Activated naive CD4-positive, alpha-beta T cell treated with Interleukin-2 at 50 U/mL for 16 hours (primary cell): ENCODE data around the gene GPR34.
"Not testable (repeated sequence)": the region's sequence is repeated elsewhere in the genome, so short reads cannot be mapped to it uniquely, and the experiment has no call there.

Experiments used
- DNase-seq: peaks from one replicate; pipeline ENCODE4 v3.0.0-alpha.2; 2020

Gene GPR34

GRCh38 chrX:41688835-41689234 lies at the start of gene GPR34:
Gene GPR34, plus strand, starts transcription at chrX:41688973. Its CDS starts 6,661 bp downstream, at chrX:41695634.
- peak; percentile 6 for DNase-seq

GRCh38 chrX:41646201-41646600 lies 42.6 kb upstream of the GPR34 start:
- not testable (repeated sequence) for DNase-seq

- DNase-seq = no peak
Measured at GRCh38 chrX:41653125-41653524, 35.6 kb upstream of the GPR34 start.

- no peak for DNase-seq
Measured at GRCh38 chrX:41655101-41655500, 33.7 kb upstream of the GPR34 start.

GRCh38 chrX:41655631-41656030 lies 33.1 kb upstream of the GPR34 start:
- DNase-seq = no peak

GRCh38 chrX:41661366-41662095 lies 27.2 kb upstream of the GPR34 start:
- DNase-seq = no peak

- peak; percentile 14 for DNase-seq
Measured at GRCh38 chrX:41664375-41664901, 24.3 kb upstream of the GPR34 start.

GRCh38 chrX:41664908-41665307 lies 23.9 kb upstream of the GPR34 start:
- DNase-seq = no peak

- no peak for DNase-seq
Measured at GRCh38 chrX:41665686-41666085, 23.1 kb upstream of the GPR34 start.

- no peak for DNase-seq
Measured at GRCh38 chrX:41666251-41666650, 22.5 kb upstream of the GPR34 start.

- no peak for DNase-seq
Measured at GRCh38 chrX:41667631-41668030, 21.1 kb upstream of the GPR34 start.

- no peak for DNase-seq
Measured at GRCh38 chrX:41670112-41670511, 18.7 kb upstream of the GPR34 start.

GRCh38 chrX:41671082-41671481 lies 17.7 kb upstream of the GPR34 start:
- no peak for DNase-seq

- no peak for DNase-seq
Measured at GRCh38 chrX:41672643-41673042, 16.1 kb upstream of the GPR34 start.

GRCh38 chrX:41676361-41676760 lies 12.4 kb upstream of the GPR34 start:
- DNase-seq = not testable (repeated sequence)

GRCh38 chrX:41677183-41678060 lies 11.4 kb upstream of the GPR34 start:
- DNase-seq = no peak

GRCh38 chrX:41684138-41684537 lies 4.6 kb upstream of the GPR34 start:
- DNase-seq = no peak

- no peak for DNase-seq
Measured at GRCh38 chrX:41684940-41685339, 3.8 kb upstream of the GPR34 start.

GRCh38 chrX:41686788-41687187 lies 2.0 kb upstream of the GPR34 start:
- no peak for DNase-seq

GRCh38 chrX:41688156-41688555 lies 617 bp upstream of the GPR34 start:
- DNase-seq = no peak

GRCh38 chrX:41689711-41690110 lies 938 bp downstream of the GPR34 start:
- no peak for DNase-seq

GRCh38 chrX:41692162-41692749 lies 3.5 kb downstream of the GPR34 start:
- no peak for DNase-seq

- no peak for DNase-seq
Measured at GRCh38 chrX:41693024-41693423, 4.3 kb downstream of the GPR34 start.
